DND-41 (cell line): ENCODE measurements around the gene TKT.

Source experiments
- EZH2 ChIP-seq: IDR thresholded peaks from 3 replicates; pipeline ENCODE4 v1.6.1; 2012; ENCODE audit warnings: borderline replicate concordance, low read depth, mild to moderate bottlenecking, moderate library complexity, low read length, inconsistent platforms; ENCODE audit not compliant: severe bottlenecking
- TF ChIP-seq, protein P1 (sequence below): IDR thresholded peaks from 2 replicates; pipeline ENCODE4 v1.5.1; 2012; ENCODE audit warnings: borderline replicate concordance, low read length, moderate library complexity, mild to moderate bottlenecking; ENCODE audit not compliant: poor library complexity, severe bottlenecking; ENCODE audit errors: extremely low read depth

DNA sequence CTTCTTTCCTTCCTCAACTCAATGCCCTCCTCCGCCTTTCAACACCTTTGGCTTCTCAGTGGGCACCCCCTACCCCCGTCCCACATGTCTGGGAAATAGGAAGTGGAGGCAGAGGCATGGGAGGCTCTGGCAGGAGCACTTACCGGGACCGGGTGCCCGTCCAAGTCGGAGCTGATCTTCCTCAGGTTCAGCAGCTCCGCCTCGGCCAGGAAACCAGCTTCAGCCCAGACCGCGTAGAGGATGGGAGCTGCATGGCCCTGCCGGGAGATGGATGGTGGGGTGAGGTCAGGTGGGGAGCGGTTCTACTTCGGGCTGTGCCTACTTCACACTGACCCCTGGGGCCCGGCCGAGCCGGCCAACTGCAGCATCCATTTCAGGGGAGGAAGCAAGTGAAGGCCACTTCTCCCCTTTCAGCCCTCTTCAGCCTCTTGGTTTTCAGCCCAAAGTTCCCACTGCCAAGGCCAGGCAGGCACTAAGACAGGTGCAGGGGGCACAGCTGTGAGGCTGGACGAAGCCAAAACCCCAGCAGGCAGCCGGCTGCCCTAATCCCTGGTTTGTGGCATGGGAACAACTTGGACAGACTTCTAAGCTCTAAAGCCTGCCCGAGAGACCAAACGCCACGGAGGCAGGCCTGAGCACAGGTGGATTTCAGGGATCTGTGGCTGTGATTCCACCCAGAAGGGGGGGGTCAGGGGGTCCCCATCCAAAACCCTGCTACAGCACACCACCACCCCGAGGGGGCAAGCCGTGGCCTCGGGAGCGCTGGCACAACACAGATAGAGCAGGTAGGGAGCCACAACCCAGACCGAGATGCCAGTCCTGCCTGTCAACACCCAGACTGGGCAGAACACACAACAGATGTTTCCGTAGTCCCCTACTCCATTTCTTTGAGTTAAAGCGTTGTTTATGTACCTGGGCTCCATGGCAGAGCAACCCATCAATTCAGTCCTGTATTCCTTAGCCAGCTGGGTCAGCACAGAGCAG lies 14.5 kb downstream of the TKT start:
- TF ChIP-seq, protein P1, sequence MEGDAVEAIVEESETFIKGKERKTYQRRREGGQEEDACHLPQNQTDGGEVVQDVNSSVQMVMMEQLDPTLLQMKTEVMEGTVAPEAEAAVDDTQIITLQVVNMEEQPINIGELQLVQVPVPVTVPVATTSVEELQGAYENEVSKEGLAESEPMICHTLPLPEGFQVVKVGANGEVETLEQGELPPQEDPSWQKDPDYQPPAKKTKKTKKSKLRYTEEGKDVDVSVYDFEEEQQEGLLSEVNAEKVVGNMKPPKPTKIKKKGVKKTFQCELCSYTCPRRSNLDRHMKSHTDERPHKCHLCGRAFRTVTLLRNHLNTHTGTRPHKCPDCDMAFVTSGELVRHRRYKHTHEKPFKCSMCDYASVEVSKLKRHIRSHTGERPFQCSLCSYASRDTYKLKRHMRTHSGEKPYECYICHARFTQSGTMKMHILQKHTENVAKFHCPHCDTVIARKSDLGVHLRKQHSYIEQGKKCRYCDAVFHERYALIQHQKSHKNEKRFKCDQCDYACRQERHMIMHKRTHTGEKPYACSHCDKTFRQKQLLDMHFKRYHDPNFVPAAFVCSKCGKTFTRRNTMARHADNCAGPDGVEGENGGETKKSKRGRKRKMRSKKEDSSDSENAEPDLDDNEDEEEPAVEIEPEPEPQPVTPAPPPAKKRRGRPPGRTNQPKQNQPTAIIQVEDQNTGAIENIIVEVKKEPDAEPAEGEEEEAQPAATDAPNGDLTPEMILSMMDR = no peak
- TF ChIP-seq EZH2 = no peak
